Suprapubic skin (tissue), 3 donors: ENCODE data around the gene OR2H1.

Experiments
- POLR2A ChIP-seq, 2 donors: fragments of 450-650 bp; IDR thresholded peaks; one replicate each; pipeline ENCODE4 v1.6.1; 2017; ENCODE audit warnings: antibody characterized with exemption in 2 of 2, mild to moderate bottlenecking in 2 of 2, moderate library complexity in 2 of 2
- TF ChIP-seq, protein P1 (sequence below), 2 donors: fragments of 200-600 bp in 1 of 2; fragments of 450-650 bp in 1 of 2; sonication (generic) in 1 of 2; IDR thresholded peaks; one replicate each; pipeline ENCODE4 v1.5.1; 2016 to 2019; ENCODE audit warnings: antibody characterized with exemption in 2 of 2, mild to moderate bottlenecking in 1 of 2, moderate library complexity in 1 of 2

- TF ChIP-seq, protein P1, sequence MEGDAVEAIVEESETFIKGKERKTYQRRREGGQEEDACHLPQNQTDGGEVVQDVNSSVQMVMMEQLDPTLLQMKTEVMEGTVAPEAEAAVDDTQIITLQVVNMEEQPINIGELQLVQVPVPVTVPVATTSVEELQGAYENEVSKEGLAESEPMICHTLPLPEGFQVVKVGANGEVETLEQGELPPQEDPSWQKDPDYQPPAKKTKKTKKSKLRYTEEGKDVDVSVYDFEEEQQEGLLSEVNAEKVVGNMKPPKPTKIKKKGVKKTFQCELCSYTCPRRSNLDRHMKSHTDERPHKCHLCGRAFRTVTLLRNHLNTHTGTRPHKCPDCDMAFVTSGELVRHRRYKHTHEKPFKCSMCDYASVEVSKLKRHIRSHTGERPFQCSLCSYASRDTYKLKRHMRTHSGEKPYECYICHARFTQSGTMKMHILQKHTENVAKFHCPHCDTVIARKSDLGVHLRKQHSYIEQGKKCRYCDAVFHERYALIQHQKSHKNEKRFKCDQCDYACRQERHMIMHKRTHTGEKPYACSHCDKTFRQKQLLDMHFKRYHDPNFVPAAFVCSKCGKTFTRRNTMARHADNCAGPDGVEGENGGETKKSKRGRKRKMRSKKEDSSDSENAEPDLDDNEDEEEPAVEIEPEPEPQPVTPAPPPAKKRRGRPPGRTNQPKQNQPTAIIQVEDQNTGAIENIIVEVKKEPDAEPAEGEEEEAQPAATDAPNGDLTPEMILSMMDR (IDR thresholded peaks at IDR 0.05) = no peak
- TF ChIP-seq POLR2A (IDR thresholded peaks at IDR 0.05) = no peak
Measured at GRCh38 chr6:29510746-29511300, 53.9 kb downstream of the OR2H1 start.
